PC-9 (cell line): ENCODE results near the gene DKK3.

Source experiments
- EZH2 ChIP-seq: fragments of 200-600 bp; sonication (generic); IDR thresholded peaks from 2 replicates; pipeline ENCODE4 v1.8.0; 2017; ENCODE audit warnings: antibody characterized with exemption, low read depth
- TF ChIP-seq, protein P1 (sequence below): fragments of 200-600 bp; sonication (generic); conservative IDR thresholded peaks from 2 replicates; pipeline ENCODE4 v1.6.1; 2017; ENCODE audit warnings: mixed run types, antibody characterized with exemption, mild to moderate bottlenecking, moderate library complexity

DNA sequence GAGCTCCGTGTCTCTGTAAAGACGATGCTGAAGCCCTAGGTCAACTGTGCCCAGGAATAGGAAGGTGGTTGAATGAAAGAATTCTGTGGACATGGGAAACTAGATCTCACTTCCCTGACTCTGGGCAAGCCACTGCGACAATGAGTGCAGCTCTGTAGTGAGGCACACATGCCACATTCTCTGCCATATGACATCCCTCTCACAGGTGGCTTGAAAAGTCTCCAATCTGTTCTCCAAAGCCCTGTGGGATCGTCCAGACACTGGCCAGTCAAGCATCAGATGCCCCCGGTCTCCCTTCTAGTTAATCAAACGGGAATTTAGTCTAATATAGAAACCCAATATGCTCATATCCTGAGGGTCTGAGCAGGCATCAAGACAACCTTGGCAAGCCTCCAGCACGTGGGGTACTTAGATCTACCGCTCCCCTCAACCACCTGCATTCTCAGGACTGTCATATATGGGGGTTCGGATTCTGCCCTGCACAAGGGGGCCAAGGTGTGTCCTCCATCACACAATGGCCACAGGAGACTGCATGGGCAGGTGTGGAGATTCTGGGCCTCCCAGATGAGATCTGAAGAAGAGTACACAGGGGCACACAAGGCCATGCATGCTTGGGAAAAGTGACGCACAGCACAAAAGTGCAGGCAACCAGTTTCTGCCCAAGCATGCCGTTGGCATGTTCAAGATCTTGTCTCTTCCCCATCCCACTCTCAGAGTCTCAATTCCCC lies 11.9 kb downstream of the DKK3 start:
- no peak for TF ChIP-seq EZH2
- TF ChIP-seq, protein P1, sequence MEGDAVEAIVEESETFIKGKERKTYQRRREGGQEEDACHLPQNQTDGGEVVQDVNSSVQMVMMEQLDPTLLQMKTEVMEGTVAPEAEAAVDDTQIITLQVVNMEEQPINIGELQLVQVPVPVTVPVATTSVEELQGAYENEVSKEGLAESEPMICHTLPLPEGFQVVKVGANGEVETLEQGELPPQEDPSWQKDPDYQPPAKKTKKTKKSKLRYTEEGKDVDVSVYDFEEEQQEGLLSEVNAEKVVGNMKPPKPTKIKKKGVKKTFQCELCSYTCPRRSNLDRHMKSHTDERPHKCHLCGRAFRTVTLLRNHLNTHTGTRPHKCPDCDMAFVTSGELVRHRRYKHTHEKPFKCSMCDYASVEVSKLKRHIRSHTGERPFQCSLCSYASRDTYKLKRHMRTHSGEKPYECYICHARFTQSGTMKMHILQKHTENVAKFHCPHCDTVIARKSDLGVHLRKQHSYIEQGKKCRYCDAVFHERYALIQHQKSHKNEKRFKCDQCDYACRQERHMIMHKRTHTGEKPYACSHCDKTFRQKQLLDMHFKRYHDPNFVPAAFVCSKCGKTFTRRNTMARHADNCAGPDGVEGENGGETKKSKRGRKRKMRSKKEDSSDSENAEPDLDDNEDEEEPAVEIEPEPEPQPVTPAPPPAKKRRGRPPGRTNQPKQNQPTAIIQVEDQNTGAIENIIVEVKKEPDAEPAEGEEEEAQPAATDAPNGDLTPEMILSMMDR, result no peak
